ENCODE results near the gene TRIO.

DNA sequence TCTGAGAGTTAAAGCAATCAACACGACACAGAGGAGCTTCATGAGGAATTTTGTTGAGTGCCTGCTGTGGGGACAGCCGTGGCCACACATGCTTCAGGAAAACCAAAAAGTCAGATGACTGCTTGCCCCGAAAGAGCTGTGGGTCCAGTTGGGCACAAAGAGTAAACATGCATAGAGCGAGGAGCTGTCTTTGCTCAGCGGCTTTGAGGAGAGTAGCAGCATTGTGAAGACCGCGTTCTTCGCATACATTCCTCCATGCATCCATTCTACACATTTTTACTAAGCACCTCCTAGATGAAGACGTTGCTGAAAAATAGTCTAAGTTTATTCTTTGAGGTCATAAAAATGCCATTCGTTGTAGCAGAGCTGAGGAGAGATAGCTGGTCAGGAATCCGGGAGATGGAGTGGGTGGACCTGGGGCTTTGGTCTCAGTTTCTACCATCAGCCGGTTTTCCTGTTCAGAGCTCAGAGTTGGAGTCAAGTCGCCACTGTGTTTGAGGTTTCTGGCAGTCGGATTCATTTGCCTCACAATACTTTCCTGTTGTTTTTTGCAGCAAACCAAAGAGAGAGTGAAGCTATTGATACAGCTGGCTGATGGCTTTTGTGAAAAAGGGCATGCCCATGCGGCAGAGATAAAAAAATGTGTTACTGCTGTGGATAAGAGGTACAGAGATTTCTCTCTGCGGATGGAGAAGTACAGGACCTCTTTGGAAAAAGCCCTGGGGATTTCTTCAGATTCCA, 243.9 kb downstream of the TRIO start:
- TF ChIP-seq, protein P1, sequence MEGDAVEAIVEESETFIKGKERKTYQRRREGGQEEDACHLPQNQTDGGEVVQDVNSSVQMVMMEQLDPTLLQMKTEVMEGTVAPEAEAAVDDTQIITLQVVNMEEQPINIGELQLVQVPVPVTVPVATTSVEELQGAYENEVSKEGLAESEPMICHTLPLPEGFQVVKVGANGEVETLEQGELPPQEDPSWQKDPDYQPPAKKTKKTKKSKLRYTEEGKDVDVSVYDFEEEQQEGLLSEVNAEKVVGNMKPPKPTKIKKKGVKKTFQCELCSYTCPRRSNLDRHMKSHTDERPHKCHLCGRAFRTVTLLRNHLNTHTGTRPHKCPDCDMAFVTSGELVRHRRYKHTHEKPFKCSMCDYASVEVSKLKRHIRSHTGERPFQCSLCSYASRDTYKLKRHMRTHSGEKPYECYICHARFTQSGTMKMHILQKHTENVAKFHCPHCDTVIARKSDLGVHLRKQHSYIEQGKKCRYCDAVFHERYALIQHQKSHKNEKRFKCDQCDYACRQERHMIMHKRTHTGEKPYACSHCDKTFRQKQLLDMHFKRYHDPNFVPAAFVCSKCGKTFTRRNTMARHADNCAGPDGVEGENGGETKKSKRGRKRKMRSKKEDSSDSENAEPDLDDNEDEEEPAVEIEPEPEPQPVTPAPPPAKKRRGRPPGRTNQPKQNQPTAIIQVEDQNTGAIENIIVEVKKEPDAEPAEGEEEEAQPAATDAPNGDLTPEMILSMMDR (IDR thresholded peaks at IDR 0.05; ENCODE audit: poor library complexity) = no peak
- no peak for TF ChIP-seq EZH2phosphoT487 (IDR thresholded peaks at IDR 0.05; ENCODE audit: low read depth, severe bottlenecking, unreplicated experiment)
- TF ChIP-seq EZH2 (IDR thresholded peaks at IDR 0.05; ENCODE audit: borderline replicate concordance) = no peak
